Endothelial cell of umbilical vein (primary cell): Measurements from ENCODE around the gene TUSC2. TPM values are rescaled to one million over a fixed set of nuclear protein-coding genes. Genes with fewer than 3 reads are reported as not detected.
"Not testable (repeated sequence)": the region's sequence is repeated elsewhere in the genome, so short reads cannot be mapped to it uniquely, and the experiment has no call there.

Source experiments
- BruUV-seq: library from RNA; stranded (reverse); fragments of 400-500 nt; replicated peaks from 2 replicates; lab custom pipeline; 2021; lab: Mats Ljungman, UMichigan
- CTCF ChIA-PET: fragments of 300-600, 350-600 bp; sonication (Branson Sonifier 250); formaldehyde crosslinking; loops from one replicate; lab custom pipeline; 2021; ENCODE audit warnings: antibody characterized with exemption, inconsistent platforms; lab: Charles Lee
- POLR2A ChIA-PET: fragments of 300-600, 350-600 bp; sonication (Branson Sonifier 250); formaldehyde crosslinking; loops from one replicate; lab custom pipeline; 2021; ENCODE audit warnings: antibody characterized with exemption, inconsistent platforms; lab: Charles Lee
- DNase-seq: peaks from one replicate; pipeline ENCODE4 v3.0.0-alpha.2; 2011; ENCODE audit warnings: low read depth, low spot score
- FAIRE-seq: peaks from 2 replicates; lab custom pipeline; 2011; peaks lifted over from hg19 to GRCh38; lab: Jason Lieb, UNC
- H2AFZ ChIP-seq: 2 replicates; pipeline ENCODE4 v1.6.0; 2012; ENCODE audit warnings: low read depth, low read length, control low read depth, inconsistent platforms
- H3K27ac ChIP-seq: 2 replicates; pipeline ENCODE4 v1.5.1; 2011; ENCODE audit warnings: low read depth, mild to moderate bottlenecking, control low read depth, low read length, moderate library complexity; ENCODE audit not compliant: insufficient read depth
- H3K27me3 ChIP-seq, 2 experiments: 2 replicates each; pipeline versions ENCODE4 v1.6.0 to v1.6.1; 2011; ENCODE audit warnings: low read length in 2 of 2, mixed read lengths in 1 of 2; ENCODE audit not compliant: control insufficient read depth in 2 of 2, insufficient read depth in 2 of 2
- H3K36me3 ChIP-seq, 2 experiments: 2 replicates in 1 of 2; 3 replicates in 1 of 2; pipeline ENCODE4 v1.5.1; 2011; ENCODE audit warnings: low read length in 2 of 2, mild to moderate bottlenecking in 1 of 2, moderate library complexity in 1 of 2; ENCODE audit not compliant: control insufficient read depth in 2 of 2, insufficient read depth in 2 of 2; ENCODE audit errors: extremely low read depth in 1 of 2
- H3K4me1 ChIP-seq: 3 replicates; pipeline ENCODE4 v1.5.1; 2011; ENCODE audit warnings: mild to moderate bottlenecking, low read length; ENCODE audit not compliant: control insufficient read depth, insufficient read depth; ENCODE audit errors: extremely low read depth
- H3K4me2 ChIP-seq: 2 replicates; pipeline ENCODE4 v1.6.1; 2011; ENCODE audit warnings: low read length, control low read depth, mixed read lengths; ENCODE audit not compliant: insufficient read depth
- H3K4me3 ChIP-seq, 3 experiments: fragments of 200-600 bp in 1 of 3; sonication (generic), shearing (Covaris generic) in 1 of 3; replicated peaks in 1 of 3; 2 replicates each; pipeline ENCODE4 v1.5.1; 2011 to 2016; ENCODE audit warnings: control low read depth in 3 of 3, low read length in 3 of 3, mild to moderate bottlenecking in 2 of 3, inconsistent platforms in 1 of 3, low read depth in 1 of 3, moderate library complexity in 1 of 3; ENCODE audit not compliant: insufficient read depth in 1 of 3
- H3K79me2 ChIP-seq: 2 replicates; pipeline ENCODE4 v1.6.0; 2012; ENCODE audit warnings: low read length, inconsistent platforms; ENCODE audit not compliant: control insufficient read depth, insufficient read depth
- H3K9ac ChIP-seq: replicated peaks from 2 replicates; pipeline ENCODE3; 2011; ENCODE audit warnings: low read length, control low read depth; ENCODE audit not compliant: insufficient read depth; ENCODE audit errors: extremely low read depth
- H3K9me1 ChIP-seq: replicated peaks from 3 replicates; pipeline ENCODE4 v1.6.0; 2011; ENCODE audit warnings: mild to moderate bottlenecking, low read length; ENCODE audit not compliant: control insufficient read depth, insufficient read depth; ENCODE audit errors: extremely low read depth
- H3K9me3 ChIP-seq: replicated peaks from 2 replicates; pipeline ENCODE4 v1.5.1; 2012; ENCODE audit warnings: low read length, inconsistent platforms; ENCODE audit not compliant: control insufficient read depth, insufficient read depth
- H4K20me1 ChIP-seq: replicated peaks from 2 replicates; pipeline ENCODE3; 2011; ENCODE audit warnings: mild to moderate bottlenecking, low read length; ENCODE audit not compliant: control insufficient read depth, insufficient read depth; ENCODE audit errors: extremely low read depth
- CTCF ChIP-seq, 2 donors: IDR thresholded peaks; 1 replicate in 1 of 2; 2 replicates in 1 of 2; pipeline ENCODE4 v1.5.1; 2011; ENCODE audit warnings: low read length in 2 of 2, mild to moderate bottlenecking in 2 of 2, moderate library complexity in 2 of 2, control low read depth in 1 of 2, inconsistent platforms in 1 of 2, low read depth in 1 of 2; ENCODE audit not compliant: insufficient read depth in 1 of 2; ENCODE audit errors: extremely low read depth in 1 of 2
- EZH2 ChIP-seq: IDR thresholded peaks from 2 replicates; pipeline ENCODE4 v1.6.1; 2012; ENCODE audit warnings: borderline replicate concordance, low read depth, mild to moderate bottlenecking, moderate library complexity, low read length, inconsistent platforms; ENCODE audit not compliant: severe bottlenecking
- FOS ChIP-seq: IDR thresholded peaks from 2 replicates; pipeline ENCODE4 v1.6.1; 2011; ENCODE audit warnings: mild to moderate bottlenecking, low read length, moderate library complexity, borderline replicate concordance; ENCODE audit not compliant: insufficient read depth
- GATA2 ChIP-seq: IDR thresholded peaks from 2 replicates; pipeline ENCODE4 v1.7.0; 2011; ENCODE audit warnings: low read depth, mild to moderate bottlenecking, moderate library complexity, mixed read lengths, low read length; ENCODE audit not compliant: insufficient read length, insufficient read depth
- JUN ChIP-seq: IDR thresholded peaks from 2 replicates; pipeline ENCODE4 v1.6.1; 2011; ENCODE audit warnings: borderline replicate concordance, low read depth; ENCODE audit not compliant: insufficient read length, insufficient read depth
- MYC ChIP-seq: IDR thresholded peaks from one replicate; pipeline ENCODE4 v1.6.1; 2011; ENCODE audit warnings: mild to moderate bottlenecking, low read depth, low read length
- POLR2A ChIP-seq: IDR thresholded peaks from 2 replicates; pipeline ENCODE4 v1.6.1; 2012; ENCODE audit warnings: low read depth, mild to moderate bottlenecking, control low read depth, low read length
- POLR2AphosphoS5 ChIP-seq: IDR thresholded peaks from 2 replicates; pipeline ENCODE4 v1.6.1; 2012; ENCODE audit warnings: low read depth, mild to moderate bottlenecking, control low read depth, low read length, moderate library complexity; ENCODE audit not compliant: insufficient read depth
- dilution Hi-C: fragments of 300-500 bp; cut with MboI; formaldehyde crosslinking; loops from one replicate; pipeline ENCODE4 v1.15.0; 2019; ENCODE audit warnings: low sequenced_read_pairs; ENCODE audit not compliant: extremely low pct_ligation_motif_present
- intact Hi-C: fragments of 100-400 bp; cut with micrococcal nuclease; formaldehyde crosslinking; loops from one replicate; pipeline ENCODE4 v1.10.0; 2022
- polyA plus RNA-seq, 4 experiments: library from polyadenylated mRNA; depleted of rRNA in 3 of 4; stranded (reverse) in 3 of 4; unstranded in 1 of 4; fragments of >200 nt; gene quantifications; 2 replicates each; pipeline versions ENCODE4 v1.2.1 to v1.2.3, GENCODE V29; 2011 to 2012; ENCODE audit warnings: missing spikeins in 1 of 4
- total RNA-seq: library from RNA; stranded (reverse); gene quantifications from 2 replicates; pipeline ENCODE4 v1.2.3, GENCODE V29; 2021
- TF ChIP-seq, protein P1 (sequence below): IDR thresholded peaks from 2 replicates; pipeline ENCODE4 v1.6.1; 2011; ENCODE audit not compliant: insufficient read depth, insufficient read length

TUSC2 gene
- total and polyA plus RNA-seq, 2 donors (not counting 3 experiments of a cell fraction or from before 2014, with no cell fraction given): 30.0 to 89.0 TPM

DNA sequence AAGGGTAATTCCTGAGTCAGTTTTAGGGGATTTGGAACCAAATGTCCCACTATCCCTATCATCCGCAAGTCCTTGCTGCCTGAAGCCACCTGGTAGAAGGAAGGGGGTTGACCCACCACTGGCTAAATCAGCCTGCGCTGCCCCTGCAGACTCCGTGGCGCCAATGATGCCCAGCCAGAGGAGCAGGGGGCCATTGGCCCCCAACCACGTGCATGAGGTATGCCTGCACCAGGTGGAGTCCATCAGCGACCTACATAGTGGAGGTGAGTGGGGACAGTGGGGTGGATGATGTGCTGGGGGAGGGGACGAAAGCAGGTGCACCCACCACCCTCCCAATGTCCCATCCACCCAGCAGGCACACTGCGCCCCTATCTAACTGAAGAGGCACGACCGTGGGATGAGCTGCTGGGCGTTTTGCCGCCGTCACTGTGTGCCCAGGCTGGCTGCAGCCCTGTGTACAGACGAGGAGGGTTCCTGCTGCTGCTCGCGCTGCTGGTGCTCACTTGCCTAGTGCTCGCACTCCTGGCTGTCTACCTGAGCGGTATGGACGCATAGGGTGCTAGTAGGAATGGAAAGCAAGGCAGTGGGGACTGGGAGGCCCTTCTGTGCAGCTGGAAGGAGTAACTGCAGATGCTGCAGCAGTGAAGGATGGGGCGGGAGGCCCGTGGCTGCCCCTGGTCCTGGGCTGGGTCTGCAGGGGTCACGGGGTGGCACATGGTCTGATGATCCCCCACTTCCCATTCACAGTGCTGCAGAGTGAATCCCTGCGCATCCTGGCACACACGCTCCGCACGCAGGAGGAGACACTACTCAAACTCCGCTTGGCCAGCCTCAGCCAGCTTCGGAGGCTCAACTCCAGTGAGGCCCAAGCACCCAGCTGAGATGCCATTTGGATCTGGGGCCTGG, 41.4 kb downstream of the TUSC2 start:
- H3K4me1 ChIP-seq: peaks cover 5% of the 10 kb centered on the region
- intact Hi-C loops (no loop called here), dilution Hi-C loops (no loop called here)
- no peak overlapping the region for H3K4me2 ChIP-seq
- H3K9ac ChIP-seq: no peak overlapping the region
- TF ChIP-seq CTCF (IDR thresholded peaks at IDR 0.05; ENCODE audit: extremely low read depth in 1 of 2, insufficient read depth in 1 of 2, low read depth in 1 of 2, low read length in 2 of 2): no peak
- no peak for TF ChIP-seq EZH2
- no peak for TF ChIP-seq POLR2A
- TF ChIP-seq GATA2: no peak
- TF ChIP-seq POLR2AphosphoS5: no peak
- TF ChIP-seq, protein P1, sequence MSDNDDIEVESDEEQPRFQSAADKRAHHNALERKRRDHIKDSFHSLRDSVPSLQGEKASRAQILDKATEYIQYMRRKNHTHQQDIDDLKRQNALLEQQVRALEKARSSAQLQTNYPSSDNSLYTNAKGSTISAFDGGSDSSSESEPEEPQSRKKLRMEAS: no peak
- TF ChIP-seq FOS: no peak
- TF ChIP-seq MYC: no peak
- no peak for TF ChIP-seq JUN
- peaks cover 22% of the 10 kb centered on the region for H3K79me2 ChIP-seq
- no peak for FAIRE-seq
- peaks cover 3 to 35% of the 10 kb centered on the region in 2 experiments for H3K36me3 ChIP-seq
- no peak overlapping the region for H2AFZ ChIP-seq
- POLR2A ChIA-PET: no interaction called here
- CTCF ChIA-PET: no interaction called here
- no peak overlapping the region for H3K27ac ChIP-seq
- H3K27me3 ChIP-seq: no peaks in the 10 kb centered on the region
- BruUV-seq: no TSS peak
- no peaks in the 10 kb centered on the region for H3K9me1 ChIP-seq
- H4K20me1 ChIP-seq: no peaks in the 10 kb centered on the region
- no peak overlapping the region for H3K4me3 ChIP-seq
- DNase-seq: no peak
- H3K9me3 ChIP-seq: no peaks in the 10 kb centered on the region

- H2AFZ ChIP-seq, H3K9me1 ChIP-seq, FAIRE-seq, intact Hi-C loops, H3K4me1 ChIP-seq, H3K79me2 ChIP-seq, DNase-seq, H3K4me3 ChIP-seq, BruUV-seq, H3K9ac ChIP-seq, H3K27ac ChIP-seq, H3K4me2 ChIP-seq, POLR2A ChIA-PET, H3K9me3 ChIP-seq, H4K20me1 ChIP-seq, dilution Hi-C loops, H3K27me3 ChIP-seq: not testable (repeated sequence)
- peaks cover 3 to 24% of the 10 kb centered on the region in 2 experiments for H3K36me3 ChIP-seq
- CTCF ChIA-PET: interaction anchor here (1.0 to 1.2 kb wide), 2 partner anchors 40 to 258 kb away, joined by 3 to 4 read pairs; no protein-coding TSS in a partner anchor
These were observed 43.9 kb downstream of the TUSC2 start for GRCh38 chr3:50284121-50284520.
